DLD1 (cell line): ENCODE measurements around the gene NUP107.
"Not testable (repeated sequence)": the region's sequence is repeated elsewhere in the genome, so short reads cannot be mapped to it uniquely, and the experiment has no call there.

Experiments
- in situ Hi-C: cut with HindIII; loops from 2 replicates; pipeline ENCODE4 v1.10.0; 2017; ENCODE audit warnings: low sequenced_read_pairs

NUP107 gene

DNA sequence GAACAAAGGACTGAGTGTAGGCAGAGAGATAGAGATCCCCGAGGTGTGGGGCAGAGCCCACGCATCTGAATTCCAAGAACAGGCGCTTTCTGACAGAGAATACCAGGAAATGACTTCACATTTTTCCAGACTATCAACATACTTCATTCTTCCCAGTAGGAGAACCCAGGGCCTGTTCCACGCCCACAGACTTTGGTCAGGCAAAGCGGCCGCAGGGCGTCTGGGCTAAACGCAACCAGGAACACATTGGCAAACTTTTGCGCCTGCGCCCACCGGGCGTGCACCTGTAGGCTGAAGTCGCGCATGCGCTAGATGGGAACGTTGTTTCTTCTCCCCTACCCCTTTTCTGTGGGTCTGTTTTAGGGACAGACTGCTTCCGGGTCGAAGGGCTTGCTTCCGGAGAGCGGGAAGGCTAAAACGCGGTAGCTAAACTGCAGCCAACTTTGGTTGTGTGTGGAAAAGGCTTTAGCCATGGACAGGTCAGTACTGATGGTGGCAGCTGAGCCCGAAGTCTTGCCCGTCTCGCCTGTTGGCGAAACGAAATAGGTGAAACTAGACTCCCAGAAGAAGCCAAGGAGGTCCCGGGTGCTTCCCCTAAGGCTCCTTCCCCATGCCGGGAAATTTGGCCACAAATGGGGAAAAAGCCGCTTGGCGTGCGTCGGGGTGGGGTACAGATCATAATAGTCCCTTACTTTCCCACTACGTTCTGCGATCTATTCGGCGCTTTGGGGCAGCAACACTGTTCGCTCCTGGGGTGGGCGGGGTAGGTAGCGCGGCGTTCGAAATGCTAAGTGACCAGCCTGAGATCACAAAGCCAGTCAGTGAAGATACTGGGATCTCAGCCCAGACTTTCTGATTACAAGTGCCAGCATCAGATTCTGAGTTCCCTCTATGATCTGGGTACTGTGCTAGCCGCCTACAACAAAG is at the start of gene NUP107:
TSS of gene NUP107 (plus strand) at position 384 of the 927 bp plus-strand sequence. CDS start at position 472, 88 bp downstream.
- in situ Hi-C loops, result no loop called here

DNA sequence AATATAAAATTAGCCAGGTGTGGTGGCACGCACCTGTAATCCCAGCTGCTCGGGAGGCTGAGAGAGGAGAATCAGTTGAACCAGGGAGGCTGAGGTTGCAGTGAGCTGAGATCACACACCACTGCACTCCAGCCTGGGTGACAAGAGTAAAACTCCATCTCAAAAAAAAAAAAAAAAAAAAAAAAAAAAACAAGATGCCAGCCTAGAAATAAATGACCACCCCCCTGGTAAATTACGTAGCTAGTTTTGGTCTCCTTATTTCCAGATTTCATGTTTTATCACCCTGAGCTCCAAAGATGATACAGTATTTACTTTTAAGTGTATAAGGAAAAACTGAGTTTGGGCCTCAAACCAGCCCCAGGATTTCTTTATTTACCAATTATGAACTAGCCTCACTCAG is 49.3 kb upstream of the NUP107 start:
- in situ Hi-C loops, result not testable (repeated sequence)

DNA sequence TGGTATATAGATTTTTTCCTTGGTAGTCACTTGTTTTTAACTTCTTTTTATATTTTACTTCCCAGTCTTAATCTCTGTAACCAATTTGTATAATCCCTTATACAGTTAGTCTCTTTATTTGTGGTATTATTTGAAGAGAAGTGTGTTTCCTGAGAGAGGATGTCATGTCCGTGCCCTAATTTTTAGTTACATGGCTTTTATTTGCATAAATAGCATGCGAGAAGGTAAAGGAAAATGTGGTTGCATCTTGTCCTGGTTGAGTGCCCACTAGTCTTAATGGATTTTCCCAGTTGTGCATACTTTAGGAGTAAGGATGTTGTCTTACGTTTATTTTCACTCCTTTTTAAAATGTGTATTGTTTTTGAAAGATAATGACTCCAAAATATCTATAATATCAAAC is 48.6 kb upstream of the NUP107 start:
- in situ Hi-C loops, result no loop called here

DNA sequence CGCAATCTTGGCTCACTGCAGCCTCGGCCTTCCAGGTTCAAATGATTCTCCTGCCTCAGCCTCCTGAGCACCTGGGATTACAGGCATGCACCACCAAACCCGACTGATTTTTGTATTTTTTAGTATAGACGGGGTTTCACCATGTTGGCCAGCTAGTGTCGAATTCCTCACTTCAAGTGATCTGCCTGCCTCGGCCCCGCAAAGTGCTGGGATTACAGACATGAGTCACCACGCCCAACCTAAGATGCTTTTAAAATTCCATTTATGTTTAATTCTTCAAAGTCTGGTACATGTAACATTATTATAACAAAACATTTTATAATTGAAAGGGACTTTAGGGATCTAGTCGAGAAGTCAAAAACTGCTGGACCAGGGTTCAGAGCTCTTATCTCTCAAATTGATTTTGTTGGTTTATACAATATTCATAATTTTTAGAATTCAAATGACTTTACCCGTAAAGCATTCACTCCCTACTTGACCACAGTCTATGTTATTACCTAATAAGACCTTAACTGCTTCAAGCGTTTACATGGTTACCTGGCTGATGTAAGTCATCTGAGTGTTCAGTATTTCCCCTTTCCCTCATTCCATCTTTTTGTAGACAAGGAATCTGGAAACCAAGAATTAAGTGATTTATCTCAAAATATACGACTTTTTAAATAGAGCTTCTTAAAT is 47.9 kb upstream of the NUP107 start:
- in situ Hi-C loops, result no loop called here

DNA sequence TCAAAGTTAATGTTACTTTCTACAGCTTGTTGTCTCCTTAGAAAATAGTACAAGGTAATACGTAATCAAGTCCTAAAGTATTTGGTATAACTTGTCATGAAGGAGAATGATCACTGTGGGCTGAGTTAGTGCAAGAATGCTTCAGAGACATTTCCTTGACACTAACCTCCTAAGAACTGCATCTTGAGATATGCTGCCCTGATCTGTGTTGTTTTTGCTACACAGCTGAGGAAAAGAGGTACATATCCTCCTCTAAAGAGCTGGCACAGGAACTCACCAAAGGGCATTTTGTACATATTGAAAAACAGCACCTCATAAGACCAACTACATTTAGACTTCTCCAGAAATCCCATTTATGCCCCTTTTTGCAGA is 47.4 kb upstream of the NUP107 start:
- in situ Hi-C loops, result no loop called here

DNA sequence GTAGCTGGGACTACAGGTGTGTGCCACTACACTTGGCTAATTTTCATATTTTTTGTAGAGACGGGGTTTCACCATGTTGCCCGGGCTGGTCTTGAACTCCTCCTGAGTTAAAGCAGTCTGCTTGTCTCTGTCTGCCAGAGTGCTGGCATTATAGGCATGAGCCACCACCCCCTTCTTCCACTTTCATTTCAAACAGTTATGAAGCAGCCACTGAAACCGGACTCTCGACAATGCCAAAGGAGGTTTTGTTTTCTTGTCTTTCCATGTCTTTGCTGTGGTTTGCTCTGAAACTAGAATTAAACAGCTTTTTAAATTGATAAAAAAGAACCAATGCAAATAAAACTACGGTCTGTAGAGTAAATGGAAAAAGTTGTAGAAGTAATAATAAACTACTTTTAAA is 45.6 kb upstream of the NUP107 start:
- in situ Hi-C loops, result no loop called here

DNA sequence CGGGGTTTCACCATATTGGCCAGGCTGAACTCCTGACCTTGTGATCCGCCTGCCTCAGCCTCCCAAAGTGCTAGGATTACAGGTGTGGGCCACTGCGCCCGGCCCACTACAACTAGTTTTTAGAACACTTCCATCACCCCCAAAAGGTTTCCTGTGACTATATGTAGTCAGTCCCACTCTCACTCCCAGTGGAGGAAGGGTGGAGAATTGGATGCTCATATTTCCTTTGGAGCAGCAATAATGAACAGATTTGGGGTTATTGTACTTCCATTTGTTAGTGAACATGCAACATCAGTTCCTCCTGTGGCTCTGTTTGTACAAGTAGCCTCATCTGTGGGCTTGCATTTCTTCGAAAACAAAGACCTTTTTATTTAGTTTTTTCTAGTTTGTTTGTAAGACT is 40.3 kb upstream of the NUP107 start:
- in situ Hi-C loops, result no loop called here

DNA sequence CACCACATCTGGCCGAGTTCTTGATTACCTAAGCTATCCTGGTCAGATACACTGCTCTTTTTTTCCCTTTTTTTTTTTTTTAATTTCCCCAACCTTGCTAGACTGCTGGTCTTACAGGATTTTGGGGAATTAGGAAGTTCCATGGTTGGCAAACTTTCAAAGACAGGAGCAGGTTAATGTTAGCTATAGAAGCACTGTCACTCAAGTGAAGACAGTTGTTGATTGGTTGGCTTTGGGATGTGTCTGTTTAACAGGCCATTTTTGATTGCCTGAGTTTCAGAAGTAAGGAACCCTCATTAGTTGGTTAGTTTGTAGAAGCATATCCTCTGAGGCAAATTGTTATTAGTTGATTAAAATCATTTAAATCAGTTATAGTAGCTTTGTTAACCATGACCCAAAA is 39.3 kb upstream of the NUP107 start:
- in situ Hi-C loops, result no loop called here

DNA sequence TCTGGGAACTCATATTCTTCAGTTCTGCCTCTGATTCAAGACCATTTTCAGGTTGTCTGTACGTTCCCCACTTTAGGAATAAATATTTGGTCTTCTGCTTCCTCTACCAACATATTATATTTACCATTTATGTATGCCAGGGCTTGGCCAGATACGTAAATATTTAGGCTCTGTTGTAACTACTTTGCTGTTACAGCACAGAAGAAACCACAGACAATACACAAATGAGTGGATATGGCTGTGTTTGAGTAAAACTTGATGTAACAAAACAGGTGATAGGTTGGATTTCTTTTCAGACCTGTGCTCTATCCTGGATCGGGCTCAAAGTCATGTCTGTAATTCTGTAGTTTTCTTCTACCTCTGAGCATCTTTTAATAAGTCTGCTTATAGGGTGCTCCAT is 38.6 kb upstream of the NUP107 start:
- in situ Hi-C loops, result no loop called here

DNA sequence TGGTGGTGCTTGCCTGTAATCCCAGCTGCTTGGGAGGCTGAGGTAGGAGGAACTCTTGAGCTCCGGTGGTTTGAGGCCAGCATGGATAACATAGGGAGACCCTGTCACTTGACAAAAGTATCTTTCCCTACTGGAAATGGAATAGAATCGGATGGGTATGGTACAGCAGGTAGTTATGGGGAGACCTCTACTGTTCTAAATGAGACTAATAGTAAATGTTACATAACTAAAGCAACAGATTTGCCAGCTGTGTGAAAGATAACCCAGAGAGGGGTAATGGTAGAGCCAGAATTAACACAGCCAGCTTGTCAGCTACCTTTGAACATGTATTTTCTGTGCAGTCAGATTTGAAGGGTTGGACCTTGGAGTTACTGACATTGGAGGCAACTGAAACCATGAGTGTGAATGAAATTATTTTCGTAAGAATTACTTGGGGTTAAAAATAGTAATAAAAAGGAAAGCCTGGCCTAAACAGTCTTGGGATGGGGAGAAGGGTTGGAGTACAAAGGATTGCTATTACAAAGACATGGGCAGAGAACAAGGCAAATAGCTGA is 21.7 kb upstream of the NUP107 start:
- in situ Hi-C loops, result no loop called here

DNA sequence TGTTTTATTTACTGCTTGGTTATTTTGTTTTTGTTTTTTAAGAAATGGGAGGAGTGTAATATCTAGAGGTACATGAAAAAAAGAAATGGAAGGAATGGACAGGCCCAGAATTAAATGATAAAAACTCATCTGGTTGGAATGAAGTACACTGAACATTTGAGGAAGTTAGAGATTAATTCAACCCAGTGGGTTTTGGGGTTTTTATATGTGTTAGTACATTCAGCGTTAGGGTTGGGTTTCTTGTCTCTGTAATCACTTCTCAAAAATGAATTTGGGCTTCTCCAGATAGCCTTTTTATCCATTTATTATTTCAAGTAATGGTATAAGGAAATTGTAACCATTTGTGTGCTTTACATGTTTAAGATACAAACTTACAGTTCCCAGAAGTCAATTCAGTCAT is 19.5 kb upstream of the NUP107 start:
- in situ Hi-C loops, result no loop called here

DNA sequence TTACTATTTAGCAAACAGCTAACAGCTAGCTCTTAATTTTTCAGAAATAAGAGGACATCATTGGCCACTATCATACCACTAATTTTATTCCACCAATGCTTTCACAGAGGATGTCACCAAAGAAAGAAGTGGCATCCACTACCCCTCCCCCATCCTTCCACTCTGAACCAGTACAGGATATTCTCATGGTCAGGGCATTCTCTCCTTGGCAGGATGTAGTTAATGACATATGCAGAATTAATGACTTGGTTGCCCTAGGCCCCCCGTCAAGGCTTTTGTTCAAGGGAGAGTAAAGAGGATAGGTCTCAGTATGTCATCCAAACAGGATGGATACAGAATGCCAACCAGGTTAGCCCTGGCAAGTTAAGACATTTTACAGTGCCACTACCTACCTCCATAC is 18.9 kb upstream of the NUP107 start:
- in situ Hi-C loops, result no loop called here

DNA sequence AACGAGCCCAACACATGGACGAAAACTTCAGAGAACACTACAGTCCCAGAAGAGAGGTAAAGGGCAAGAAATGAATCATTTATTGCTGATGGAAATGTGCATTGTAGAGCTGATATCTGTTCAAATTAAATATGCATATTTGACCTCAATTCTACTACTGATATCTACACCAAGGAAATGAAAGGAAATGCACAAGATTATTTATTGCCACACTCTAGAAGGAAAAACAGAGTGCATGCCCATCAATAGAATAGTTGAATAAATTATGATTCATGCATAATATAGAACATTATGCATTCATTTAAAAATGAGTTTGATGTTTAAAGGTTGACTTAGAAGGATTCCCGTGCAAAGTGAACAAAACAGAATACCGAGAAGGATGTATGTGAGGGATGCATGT is 15.6 kb upstream of the NUP107 start:
- in situ Hi-C loops, result no loop called here

DNA sequence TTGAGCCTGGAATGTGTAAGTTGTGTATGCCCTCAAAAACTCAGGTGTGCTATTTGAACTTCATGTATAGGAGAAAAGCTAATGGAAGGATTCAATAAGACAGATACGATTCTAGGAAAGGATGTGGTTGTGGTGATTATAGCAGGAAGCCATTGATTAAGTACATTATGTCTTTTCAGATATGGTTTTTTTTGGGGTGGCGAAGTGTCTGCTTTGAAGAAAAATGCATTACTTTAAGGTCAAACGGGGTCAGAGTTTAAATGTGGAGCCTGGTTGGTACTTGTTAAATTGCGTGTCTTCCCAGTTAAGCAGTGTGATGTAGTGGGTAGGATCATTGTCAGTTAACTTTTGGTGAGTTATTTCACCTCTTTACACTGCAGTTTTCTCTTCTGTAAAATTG is 13.0 kb upstream of the NUP107 start:
- in situ Hi-C loops, result no loop called here

DNA sequence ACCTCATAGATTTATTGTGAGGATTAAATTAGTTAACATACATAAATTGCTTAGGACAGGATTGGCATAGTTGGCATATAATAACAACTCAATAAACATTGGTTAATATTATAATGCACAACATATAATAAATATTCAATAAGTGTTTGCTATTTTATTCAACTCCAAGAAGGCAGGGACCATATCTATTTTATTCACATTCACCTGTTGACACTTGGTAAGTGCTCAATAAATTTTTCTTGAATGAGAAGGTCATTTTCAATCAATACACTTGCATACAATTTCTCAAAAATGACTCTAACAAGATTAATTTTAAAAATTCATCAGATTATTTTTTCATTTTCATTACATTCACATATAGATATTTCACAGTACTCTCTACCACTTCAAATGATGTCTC is 12.4 kb upstream of the NUP107 start:
- in situ Hi-C loops, result no loop called here

DNA sequence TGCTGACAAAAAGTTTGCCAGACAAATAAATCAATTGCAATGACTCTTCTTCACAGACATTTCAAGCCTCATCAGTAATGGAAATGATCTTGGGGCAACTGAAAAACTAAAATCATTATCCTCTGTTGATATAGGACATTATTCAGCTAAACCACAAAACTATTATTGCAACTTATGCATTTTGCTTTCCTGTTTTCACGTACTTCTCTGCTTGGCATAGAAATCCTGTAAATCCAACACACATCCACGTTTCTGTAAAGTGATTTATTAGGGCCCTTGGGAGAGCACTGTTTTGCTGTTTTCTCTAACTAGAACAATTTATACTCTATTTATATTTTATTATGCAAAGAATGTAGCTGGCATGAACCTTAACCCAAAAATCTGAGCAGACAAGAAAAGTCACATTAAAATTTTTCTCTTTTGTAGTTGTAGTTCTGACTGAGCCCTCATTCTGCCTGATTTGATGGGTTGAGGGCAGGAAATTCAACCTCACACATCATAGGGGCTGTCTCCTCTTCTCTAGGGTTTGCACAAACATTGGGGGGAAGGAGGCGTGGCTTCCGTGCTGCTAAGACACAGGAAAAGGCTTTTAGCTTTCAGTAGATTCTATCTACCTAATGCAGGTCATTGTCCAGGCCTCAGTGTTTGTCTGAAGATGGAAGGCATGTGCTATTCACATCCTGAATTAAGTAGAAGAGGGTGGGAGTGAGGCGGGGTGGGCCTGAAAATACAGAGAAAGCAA is 11.5 kb upstream of the NUP107 start:
- in situ Hi-C loops, result no loop called here

DNA sequence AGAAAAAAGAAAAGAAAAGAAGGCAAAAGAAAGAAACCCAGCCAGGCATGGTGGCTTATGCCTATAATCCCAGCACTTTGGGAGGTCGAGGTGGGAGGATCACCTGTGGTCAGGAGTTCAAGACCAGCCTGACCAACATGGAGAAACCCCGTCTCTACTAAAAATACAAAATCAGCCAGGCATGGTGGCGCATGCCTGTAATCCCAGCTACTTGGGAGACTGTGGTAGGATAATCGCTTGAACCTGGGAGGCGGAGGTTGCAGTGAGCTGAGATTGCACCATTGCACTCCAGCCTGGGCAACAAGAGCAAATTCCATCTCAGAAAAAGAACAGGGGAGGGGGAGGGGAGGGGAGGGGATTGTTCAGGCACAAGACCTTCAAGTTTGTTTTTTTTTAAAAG is 9.9 kb upstream of the NUP107 start:
- in situ Hi-C loops, result not testable (repeated sequence)

DNA sequence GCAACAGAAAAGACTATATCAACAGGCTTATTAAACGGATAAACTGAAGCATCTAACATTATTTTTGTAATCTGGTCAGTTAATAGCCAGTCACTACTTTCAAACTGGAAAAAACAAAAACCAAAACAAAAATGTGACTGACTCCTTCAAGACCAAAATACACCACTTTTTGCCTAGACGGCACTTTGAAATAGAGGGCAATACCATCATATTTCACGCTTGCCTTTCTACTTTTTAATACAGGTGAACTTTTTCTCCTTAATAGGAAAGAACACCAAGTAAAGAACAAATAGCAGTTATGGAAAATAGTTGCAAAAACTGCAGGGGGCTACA is 550 bp upstream of the NUP107 start:
- in situ Hi-C loops, result no loop called here

DNA sequence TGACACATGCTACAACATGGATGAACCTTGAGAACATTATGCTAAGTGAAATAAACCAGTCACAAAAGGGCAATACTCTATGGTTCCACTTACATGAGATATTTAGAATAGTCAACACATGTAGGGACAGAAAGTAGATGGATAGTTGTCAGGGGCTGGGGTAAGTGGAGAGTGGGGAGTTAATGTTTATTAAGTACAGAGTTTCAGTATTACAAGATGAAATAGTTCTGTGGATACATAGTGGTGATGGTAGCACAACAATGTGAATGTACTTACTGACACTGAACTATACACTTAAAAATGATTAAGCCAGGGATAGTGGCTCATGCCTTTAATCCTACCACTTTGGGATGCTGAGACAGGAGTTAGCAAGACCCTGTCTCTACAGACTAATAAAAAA is 8.7 kb downstream of the NUP107 start:
- in situ Hi-C loops, result no loop called here

DNA sequence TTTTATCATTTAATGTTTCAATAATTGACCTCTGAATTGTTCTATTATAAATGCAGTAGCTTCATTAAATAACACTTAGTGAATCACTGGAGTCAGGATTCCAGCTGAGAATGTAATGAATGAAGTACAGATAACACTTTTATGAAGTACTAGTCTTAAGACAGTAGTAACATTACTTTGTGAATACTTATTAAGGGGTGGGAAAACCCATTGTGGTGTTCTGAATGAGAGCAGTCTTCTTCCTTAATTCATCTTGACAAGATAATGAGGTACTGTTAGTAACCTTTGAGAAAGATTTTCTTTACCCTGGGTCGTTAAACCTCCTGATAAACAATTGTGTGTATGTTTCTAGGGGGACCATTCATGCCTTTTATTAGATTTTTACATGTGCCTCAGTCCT is 12.7 kb downstream of the NUP107 start:
- in situ Hi-C loops, result no loop called here

DNA sequence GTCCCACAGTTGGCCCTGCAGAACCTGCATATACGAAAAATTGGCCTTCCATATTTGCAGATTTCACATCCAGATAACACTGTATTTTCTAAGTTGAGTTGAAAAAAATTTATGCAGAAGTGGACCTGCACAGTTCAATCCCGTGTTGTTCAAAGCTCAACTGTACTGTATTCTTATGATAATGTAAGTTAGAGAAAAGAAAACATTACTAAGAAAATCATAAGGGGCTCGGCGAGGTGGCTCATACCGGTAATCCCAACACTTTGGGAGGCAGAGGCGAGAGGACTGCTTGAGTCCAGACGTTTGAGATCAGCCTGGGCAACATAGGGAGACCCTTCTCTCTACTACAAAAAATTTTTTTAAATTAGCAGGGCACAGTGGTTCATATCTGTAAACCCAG is 41.0 kb downstream of the NUP107 start:
- in situ Hi-C loops, result no loop called here

DNA sequence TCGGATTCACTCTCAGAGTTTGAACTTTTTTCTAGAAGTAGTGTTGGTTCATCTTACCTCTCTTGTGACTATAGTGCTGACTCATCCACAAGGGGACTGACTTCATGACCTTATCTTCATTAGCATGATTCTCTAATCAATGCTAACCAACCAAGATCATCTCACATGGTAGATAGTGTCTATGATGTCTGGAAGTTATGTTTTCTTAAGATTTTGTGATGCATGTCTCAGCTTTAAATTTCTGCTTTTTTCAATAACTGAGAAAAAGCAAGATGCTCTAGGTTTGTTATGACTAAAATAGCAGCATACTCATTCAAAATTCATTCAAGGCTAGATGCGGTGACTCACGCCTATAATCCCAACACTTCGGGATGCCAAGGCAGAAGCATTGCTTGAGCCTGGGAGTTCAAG is 46.9 kb downstream of the NUP107 start:
- in situ Hi-C loops, result no loop called here
